Ovary (tissue), 3 donors: Measurements from ENCODE around the gene SPSB1.

Experiments used
- EP300 ChIP-seq: sonication (generic); formaldehyde crosslinking; IDR thresholded peaks from one replicate; pipeline ENCODE4 v1.6.1; 2017; ENCODE audit warnings: antibody characterized with exemption
- POLR2A ChIP-seq: fragments of 450-650 bp; IDR thresholded peaks from one replicate; pipeline ENCODE4 v1.6.1; 2017; ENCODE audit warnings: antibody characterized with exemption, mild to moderate bottlenecking, moderate library complexity
- TF ChIP-seq, protein P1 (sequence below), 3 donors: fragments of 450-650 bp in 2 of 3; fragments of 200-600 bp in 1 of 3; IDR thresholded peaks; one replicate each; pipeline versions ENCODE4 v1.5.1 to v1.8.0; 2016 to 2022; ENCODE audit warnings: antibody characterized with exemption in 3 of 3, mild to moderate bottlenecking in 1 of 3
- donor health status: DM: no; HTN: no; CAD: no.

DNA sequence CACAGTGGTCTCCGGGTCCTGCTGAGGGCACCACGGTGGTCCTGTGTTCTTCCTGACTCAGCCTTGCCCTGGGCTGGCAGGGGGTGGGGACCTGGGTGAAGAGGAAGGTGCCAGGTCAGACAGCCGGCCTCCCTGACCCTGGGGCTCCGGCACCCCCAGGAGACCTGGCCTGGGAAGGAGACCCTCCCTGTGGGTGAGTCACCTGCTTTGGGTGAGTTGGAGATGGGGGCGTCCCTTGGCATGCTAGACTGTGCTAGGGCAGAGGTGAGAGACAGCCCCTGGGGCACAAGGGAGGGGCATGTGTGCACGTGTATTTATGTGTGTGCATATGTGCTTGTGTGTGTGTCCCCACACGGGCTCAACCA lies 23.4 kb downstream of the SPSB1 start:
- TF ChIP-seq, protein P1, sequence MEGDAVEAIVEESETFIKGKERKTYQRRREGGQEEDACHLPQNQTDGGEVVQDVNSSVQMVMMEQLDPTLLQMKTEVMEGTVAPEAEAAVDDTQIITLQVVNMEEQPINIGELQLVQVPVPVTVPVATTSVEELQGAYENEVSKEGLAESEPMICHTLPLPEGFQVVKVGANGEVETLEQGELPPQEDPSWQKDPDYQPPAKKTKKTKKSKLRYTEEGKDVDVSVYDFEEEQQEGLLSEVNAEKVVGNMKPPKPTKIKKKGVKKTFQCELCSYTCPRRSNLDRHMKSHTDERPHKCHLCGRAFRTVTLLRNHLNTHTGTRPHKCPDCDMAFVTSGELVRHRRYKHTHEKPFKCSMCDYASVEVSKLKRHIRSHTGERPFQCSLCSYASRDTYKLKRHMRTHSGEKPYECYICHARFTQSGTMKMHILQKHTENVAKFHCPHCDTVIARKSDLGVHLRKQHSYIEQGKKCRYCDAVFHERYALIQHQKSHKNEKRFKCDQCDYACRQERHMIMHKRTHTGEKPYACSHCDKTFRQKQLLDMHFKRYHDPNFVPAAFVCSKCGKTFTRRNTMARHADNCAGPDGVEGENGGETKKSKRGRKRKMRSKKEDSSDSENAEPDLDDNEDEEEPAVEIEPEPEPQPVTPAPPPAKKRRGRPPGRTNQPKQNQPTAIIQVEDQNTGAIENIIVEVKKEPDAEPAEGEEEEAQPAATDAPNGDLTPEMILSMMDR (IDR thresholded peaks at IDR 0.05) = no peak
- TF ChIP-seq EP300 (no peak), POLR2A (no peak)
